IPS-NIHi7 (cell line): ENCODE measurements around the gene HEXIM2.
A peak's percentile ranks its signal among the peaks of the same experiment; 100 is the strongest.
"Not testable (repeated sequence)": the region's sequence is repeated elsewhere in the genome, so short reads cannot be mapped to it uniquely, and the experiment has no call there.

ENCODE experiments used
- DNase-seq: peaks from one replicate; pipeline ENCODE4 v3.0.0; 2012; ENCODE audit warnings: mixed read lengths; ENCODE audit errors: extremely low spot score

Gene HEXIM2

GRCh38 chr17:45168991-45169752 lies 7.5 kb downstream of the HEXIM2 start:
- DNase-seq, result no peak

DNA sequence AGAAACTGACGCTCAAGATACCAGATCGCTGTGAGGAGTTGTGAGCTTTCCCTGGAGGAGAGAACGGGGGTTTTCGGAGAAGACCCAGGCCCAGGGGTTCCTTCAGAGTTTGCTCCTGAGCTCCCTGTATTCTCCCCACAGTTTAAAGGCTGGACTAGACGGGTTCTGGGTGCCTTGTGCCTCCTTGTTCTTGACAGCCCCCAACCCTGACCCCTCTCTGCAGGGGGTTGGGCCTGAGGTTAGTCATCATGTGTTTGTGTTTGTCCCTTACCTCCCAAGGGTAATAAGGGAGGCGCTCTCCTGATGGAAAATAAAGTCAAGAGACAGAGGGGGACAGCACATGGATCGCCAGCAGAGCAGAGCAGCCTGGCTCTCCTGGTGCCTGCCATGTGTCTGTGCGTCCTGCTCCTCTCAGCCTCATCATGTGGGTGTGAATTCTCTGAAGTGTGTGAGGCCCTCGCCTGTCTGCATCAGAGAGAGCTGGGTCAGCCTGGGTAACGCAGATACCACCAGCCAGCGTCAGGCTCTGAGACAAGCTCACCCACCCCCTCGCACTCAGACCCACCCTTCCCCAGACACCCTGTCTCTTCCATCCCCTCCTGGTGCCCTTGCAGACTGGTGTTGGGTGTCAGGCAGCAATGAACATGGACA lies 8.7 kb downstream of the HEXIM2 start:
- DNase-seq, result no peak

- no peak for DNase-seq
Measured at GRCh38 chr17:45170931-45171337, 9.3 kb downstream of the HEXIM2 start.

DNA sequence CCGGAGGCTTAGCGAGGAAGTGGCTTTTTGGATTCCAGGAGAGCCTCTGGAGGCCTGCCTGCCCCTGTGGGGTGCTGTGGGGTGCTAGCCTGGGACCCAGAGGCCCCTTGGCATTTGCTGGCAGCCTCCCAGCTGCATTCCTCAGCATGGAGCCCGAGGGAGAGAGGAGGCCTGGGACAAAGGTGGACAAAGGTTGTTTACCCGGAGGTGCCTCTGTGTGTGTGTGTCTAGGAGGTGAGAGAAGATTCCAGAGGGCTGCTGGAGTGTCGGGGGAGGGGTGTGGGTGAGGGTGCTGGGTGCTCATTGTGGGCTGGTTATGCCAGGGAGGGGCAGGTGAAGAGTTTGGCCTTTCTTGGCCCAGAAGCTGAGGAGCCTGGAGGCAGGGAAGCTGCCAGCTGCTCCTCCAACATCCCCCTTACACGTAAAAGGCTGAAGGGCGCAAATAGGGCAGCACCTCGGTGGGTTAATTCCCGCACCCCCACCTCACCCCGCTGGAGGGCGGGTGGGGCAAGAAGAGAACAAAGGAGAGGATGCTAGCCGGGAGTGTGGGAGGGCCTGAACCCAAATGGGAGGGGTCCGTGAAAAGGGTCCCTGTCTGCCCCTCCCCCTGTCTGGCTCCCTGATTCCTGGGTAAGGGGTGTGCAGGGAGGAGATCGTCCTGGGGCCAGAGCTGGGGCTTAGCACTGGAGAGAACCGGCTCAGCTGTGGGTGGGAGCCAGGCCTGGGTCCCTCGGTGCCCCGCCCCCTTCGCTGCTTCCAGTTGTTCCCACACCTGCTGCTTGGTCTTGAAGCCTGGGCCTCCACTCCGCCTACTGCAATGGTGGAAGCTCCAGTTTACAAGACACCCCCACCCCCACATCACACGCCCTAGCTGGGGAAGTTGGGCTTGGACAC lies 9.9 kb downstream of the HEXIM2 start:
- DNase-seq, result peak; percentile 56

GRCh38 chr17:45172232-45172540 lies 10.5 kb downstream of the HEXIM2 start:
- DNase-seq, result no peak

GRCh38 chr17:45172541-45173286 lies 11.0 kb downstream of the HEXIM2 start:
- peak; percentile 38 for DNase-seq

DNA sequence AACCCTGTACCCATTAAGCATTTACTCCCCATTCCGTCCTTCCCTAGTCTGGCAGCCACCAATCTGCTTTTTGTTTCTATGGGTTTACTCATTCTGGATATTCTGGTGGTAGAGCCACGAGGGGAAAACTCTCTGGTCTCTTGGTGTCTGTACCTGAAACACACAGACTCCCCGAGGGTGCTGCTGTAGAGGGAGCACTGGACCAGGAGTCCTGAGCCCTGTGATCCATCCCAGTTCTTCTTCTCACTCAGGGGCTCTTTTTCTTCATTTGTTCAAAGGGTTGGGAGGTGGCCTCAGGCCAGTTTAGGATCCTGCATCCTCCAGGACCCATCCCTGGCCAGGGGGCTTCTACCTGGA lies 14.1 kb downstream of the HEXIM2 start:
- DNase-seq, result no peak

GRCh38 chr17:45177563-45177962 lies 15.9 kb downstream of the HEXIM2 start:
- DNase-seq, result no peak

DNA sequence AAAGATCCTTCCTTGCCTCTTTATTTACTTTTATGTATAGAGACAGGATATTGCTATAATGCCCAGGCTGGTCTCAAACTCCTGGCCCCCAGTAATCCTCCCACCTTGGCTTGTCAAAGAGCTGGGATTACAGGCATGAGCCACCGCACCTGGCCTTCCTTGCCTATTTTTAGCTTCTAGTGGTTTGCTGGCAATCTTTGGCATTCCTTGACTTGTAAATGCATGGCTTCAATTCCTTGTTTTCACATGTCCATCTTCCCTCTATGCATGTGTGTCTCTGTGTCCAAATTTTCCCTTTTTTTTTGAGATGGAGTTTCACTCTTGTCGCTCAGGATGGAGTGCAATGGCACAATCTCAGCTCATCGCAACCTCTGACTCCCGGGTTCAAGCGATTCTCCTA lies 22.5 kb downstream of the HEXIM2 start:
- DNase-seq, result no peak

- no peak for DNase-seq
Measured at GRCh38 chr17:45186801-45187354, 25.2 kb downstream of the HEXIM2 start.

DNA sequence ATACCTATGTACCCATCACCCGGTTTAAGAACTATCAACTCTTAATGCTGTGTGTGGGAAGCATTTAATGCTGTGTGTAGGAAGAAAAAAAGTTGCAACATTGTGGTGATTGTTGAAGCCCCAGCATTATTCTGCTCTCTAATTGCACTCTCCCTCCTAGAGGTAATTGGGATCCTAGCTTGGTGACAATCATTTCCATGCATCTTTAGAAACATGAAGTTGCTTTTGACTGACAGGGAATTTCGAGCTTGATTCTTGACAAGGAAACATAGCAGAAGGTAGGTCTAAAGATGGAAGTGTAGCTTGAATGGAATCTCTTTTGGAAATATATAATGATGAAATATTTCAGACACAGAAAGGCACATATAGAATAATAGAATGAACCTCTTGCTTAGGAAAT lies 27.3 kb downstream of the HEXIM2 start:
- no peak for DNase-seq

GRCh38 chr17:45190503-45191255 lies 29.0 kb downstream of the HEXIM2 start:
- DNase-seq, result no peak

GRCh38 chr17:45195424-45195823 lies 33.7 kb downstream of the HEXIM2 start:
- no peak for DNase-seq

DNA sequence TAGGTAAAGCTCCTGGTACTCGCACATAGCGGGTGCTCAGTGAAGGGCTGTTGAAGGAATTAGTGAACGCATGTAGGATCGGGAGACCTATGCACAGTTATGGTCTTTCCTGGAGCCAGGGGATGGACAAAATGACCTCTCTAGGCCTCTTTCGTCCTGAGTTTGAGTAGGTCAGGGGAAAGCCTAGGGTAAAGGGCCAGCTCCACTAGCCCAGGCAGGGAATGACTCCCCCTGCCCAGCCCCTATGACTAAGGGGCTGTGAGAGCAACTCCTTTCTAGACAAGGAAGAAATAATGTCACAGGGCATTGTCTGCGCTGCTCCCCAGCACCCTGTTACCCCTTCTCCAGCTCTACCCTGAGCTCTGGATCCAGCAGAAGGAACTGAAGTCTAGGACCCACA lies 35.4 kb downstream of the HEXIM2 start:
- DNase-seq, result no peak

GRCh38 chr17:45197555-45198334 lies 36.1 kb downstream of the HEXIM2 start:
- peak; percentile 96 for DNase-seq

- no peak for DNase-seq
Measured at GRCh38 chr17:45200701-45201100, 39.0 kb downstream of the HEXIM2 start.

DNA sequence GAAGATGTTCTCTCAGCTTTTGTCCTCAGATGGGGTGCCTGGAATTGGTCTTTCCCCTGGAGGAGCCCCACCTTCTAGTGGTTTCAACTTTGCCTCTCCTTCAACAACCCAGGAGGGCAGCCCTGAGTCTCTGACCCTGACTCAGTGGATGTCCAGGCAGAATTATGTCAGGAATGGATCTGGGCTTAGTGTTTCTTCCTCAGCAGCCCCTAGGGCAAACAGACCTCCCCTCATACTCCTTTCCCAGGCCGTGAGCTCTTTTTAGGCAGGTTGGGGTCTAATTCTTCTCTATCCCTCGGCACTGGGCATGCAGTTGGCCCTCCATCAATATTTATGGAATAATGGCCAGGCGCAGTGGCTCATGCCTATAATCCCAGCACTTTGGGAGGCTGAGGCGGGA lies 39.8 kb downstream of the HEXIM2 start:
- no peak for DNase-seq

DNA sequence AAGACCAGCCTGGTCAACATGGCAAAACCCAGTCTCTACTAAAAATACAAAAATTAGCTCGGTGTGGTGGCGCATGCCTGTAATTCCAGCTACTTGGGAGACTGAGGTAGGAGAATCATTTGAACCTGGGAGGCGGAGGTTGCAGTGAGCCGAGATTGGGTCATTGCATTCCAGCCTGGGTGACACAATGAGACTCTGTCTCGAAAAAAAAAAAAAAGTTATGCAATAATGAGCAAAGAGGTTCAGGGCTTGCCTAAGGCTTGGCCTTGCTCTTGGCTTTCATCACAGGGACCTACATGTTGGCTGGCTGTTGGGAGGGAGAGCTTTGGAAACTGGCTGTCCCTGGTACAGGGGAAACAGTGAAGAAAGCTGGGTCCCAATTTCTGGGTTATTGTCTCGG lies 40.2 kb downstream of the HEXIM2 start:
- not testable (repeated sequence) for DNase-seq

- DNase-seq, result peak; percentile 84
Measured at GRCh38 chr17:45218895-45219661, 57.4 kb downstream of the HEXIM2 start.
